SU-DHL-6 (cell line): ENCODE measurements around the gene NCF4.

Experiments used
- H2AFZ ChIP-seq: fragments of 200-600 bp; sonication (generic); 2 replicates; pipeline ENCODE4 v1.6.1; 2014; ENCODE audit warnings: low read depth, mild to moderate bottlenecking, moderate library complexity, mixed read lengths, antibody characterized with exemption, low read length; ENCODE audit not compliant: severe bottlenecking
- H3F3A ChIP-seq: fragments of 200-600 bp; shearing (Covaris generic); 2 replicates; pipeline ENCODE4 v1.6.0; 2016; ENCODE audit warnings: antibody characterized with exemption, mild to moderate bottlenecking; ENCODE audit not compliant: insufficient read depth
- H3K27ac ChIP-seq: fragments of 200-600 bp; sonication (generic); 2 replicates; pipeline ENCODE4 v1.5.1; 2016; ENCODE audit warnings: low read depth, mild to moderate bottlenecking, low read length, moderate library complexity, mixed read lengths
- H3K27me3 ChIP-seq: fragments of 200-600 bp; sonication (generic), shearing (Covaris generic); 2 replicates; pipeline ENCODE4 v1.6.0; 2014; ENCODE audit warnings: mild to moderate bottlenecking, low read length
- H3K36me3 ChIP-seq: fragments of 200-600 bp; sonication (generic); 2 replicates; pipeline ENCODE4 v1.6.1; 2014; ENCODE audit warnings: mild to moderate bottlenecking, low read length, mixed read lengths
- H3K4me2 ChIP-seq: fragments of 300-600, 200-600 bp; shearing (Covaris generic), sonication (generic); 2 replicates; pipeline ENCODE4 v1.6.0; 2014; ENCODE audit warnings: low read length, low read depth, mild to moderate bottlenecking; ENCODE audit not compliant: poor library complexity, severe bottlenecking
- H3K4me3 ChIP-seq: fragments of 200-600 bp; sonication (generic); 2 replicates; pipeline ENCODE4 v1.5.1; 2014; ENCODE audit warnings: antibody characterized with exemption, low read length, mild to moderate bottlenecking, mixed read lengths; ENCODE audit not compliant: insufficient read depth, poor library complexity, severe bottlenecking
- H3K79me2 ChIP-seq: fragments of 200-600 bp; sonication (generic); 2 replicates; pipeline ENCODE4 v1.6.1; 2014; ENCODE audit warnings: mild to moderate bottlenecking, low read length, moderate library complexity; ENCODE audit not compliant: insufficient read depth
- H3K9ac ChIP-seq: fragments of 200-600 bp; sonication (generic); 2 replicates; pipeline ENCODE4 v1.7.0; 2014; ENCODE audit warnings: mild to moderate bottlenecking, low read length
- H3K9me2 ChIP-seq: fragments of 200-600 bp; sonication (generic); replicated peaks from 2 replicates; pipeline ENCODE4 v1.6.1; 2014; ENCODE audit warnings: low read length; ENCODE audit not compliant: insufficient read depth
- H3K9me3 ChIP-seq: fragments of 200-600 bp; sonication (generic); 2 replicates; pipeline ENCODE4 v1.6.1; 2014; ENCODE audit warnings: low read length, mixed read lengths; ENCODE audit not compliant: insufficient read depth
- H4K20me1 ChIP-seq: fragments of 200-600 bp; sonication (generic); 2 replicates; pipeline ENCODE4 v1.6.1; 2014; ENCODE audit warnings: low read depth, mild to moderate bottlenecking, antibody characterized with exemption, low read length, moderate library complexity, mixed read lengths
- EZH2phosphoT487 ChIP-seq: fragments of 200-600 bp; sonication (generic), shearing (Covaris generic); conservative IDR thresholded peaks from 2 replicates; pipeline ENCODE4 v1.6.1; 2018; ENCODE audit warnings: mild to moderate bottlenecking, antibody characterized with exemption, low read length, moderate library complexity, mixed read lengths
- TF ChIP-seq, protein P1 (sequence below): fragments of 200-600 bp; sonication (generic); IDR thresholded peaks from one replicate; pipeline ENCODE4 v1.5.1; 2017; ENCODE audit warnings: antibody characterized with exemption, mild to moderate bottlenecking, low read length, moderate library complexity; ENCODE audit not compliant: insufficient read depth, poor library complexity, severe bottlenecking

NCF4 gene

DNA sequence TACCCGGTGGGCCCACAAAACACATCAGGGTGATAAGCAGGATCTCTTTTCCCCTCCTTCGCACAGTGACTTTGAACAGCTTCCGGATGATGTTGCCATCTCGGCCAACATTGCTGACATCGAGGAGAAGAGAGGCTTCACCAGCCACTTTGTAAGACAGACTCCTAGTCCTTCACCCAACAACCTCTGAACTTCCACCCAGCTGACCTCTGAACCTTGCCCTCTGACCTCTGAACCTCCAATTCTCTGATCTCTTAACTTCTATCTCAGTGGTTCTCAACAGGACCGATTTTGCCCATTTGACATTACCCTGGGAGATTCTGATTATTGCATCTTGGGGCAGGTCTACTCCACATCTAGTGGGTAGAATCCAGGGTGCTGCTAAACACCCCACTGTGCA, 3.2 kb downstream of the NCF4 start:
- Histone ChIP-seq H3K79me2 (no peaks in the 10 kb centered on the region), H3F3A (peaks cover 18% of the 10 kb centered on the region), H3K9me2 (no peaks in the 10 kb centered on the region), H3K9ac (no peak overlapping the region), H3K4me3 (no peak overlapping the region), H3K27me3 (no peaks in the 10 kb centered on the region), H3K4me2 (no peak overlapping the region), H3K36me3 (no peaks in the 10 kb centered on the region), H4K20me1 (no peaks in the 10 kb centered on the region), H3K9me3 (no peaks in the 10 kb centered on the region), H3K27ac (no peak overlapping the region), H2AFZ (no peak overlapping the region)
- TF ChIP-seq EZH2phosphoT487 = no peak
- TF ChIP-seq, protein P1, sequence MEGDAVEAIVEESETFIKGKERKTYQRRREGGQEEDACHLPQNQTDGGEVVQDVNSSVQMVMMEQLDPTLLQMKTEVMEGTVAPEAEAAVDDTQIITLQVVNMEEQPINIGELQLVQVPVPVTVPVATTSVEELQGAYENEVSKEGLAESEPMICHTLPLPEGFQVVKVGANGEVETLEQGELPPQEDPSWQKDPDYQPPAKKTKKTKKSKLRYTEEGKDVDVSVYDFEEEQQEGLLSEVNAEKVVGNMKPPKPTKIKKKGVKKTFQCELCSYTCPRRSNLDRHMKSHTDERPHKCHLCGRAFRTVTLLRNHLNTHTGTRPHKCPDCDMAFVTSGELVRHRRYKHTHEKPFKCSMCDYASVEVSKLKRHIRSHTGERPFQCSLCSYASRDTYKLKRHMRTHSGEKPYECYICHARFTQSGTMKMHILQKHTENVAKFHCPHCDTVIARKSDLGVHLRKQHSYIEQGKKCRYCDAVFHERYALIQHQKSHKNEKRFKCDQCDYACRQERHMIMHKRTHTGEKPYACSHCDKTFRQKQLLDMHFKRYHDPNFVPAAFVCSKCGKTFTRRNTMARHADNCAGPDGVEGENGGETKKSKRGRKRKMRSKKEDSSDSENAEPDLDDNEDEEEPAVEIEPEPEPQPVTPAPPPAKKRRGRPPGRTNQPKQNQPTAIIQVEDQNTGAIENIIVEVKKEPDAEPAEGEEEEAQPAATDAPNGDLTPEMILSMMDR = no peak

DNA sequence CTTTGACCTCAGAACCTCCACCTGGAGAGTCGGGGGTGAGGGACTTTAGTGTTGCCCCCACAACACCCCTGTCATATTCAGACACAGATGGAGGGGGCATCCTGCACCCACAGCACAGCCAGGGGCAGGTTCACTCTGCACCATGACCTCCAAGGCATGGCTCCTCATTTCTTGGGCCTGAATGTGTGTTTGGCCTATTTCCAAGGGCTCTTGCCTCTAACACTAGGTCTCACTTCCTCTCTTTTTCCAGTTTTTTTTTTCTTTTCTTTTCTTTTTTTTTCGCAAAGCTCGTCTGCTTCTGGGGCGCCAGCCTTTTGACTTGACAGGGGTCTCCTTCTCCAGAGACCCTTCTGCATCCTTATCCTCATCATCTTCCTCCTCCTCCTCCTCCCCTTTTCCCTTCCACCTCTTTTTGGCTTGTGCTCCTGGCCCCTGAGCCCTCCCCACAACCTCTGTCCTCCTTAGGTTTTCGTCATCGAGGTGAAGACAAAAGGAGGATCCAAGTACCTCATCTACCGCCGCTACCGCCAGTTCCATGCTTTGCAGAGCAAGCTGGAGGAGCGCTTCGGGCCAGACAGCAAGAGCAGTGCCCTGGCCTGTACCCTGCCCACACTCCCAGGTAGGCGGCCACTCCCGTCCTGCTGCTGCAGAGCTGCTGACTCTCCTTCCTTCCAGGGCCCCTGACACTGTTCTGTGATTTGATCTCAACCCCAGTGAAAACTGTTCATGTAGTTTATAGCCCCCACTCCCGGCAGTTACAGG, 3.8 kb downstream of the NCF4 start:
- H4K20me1 ChIP-seq = no peaks in the 10 kb centered on the region
- H3K27ac ChIP-seq = no peak overlapping the region
- H3K9me2 ChIP-seq = no peaks in the 10 kb centered on the region
- H3F3A ChIP-seq = peaks cover 11% of the 10 kb centered on the region
- no peaks in the 10 kb centered on the region for H3K36me3 ChIP-seq
- H3K79me2 ChIP-seq = no peaks in the 10 kb centered on the region
- H3K9ac ChIP-seq = no peak overlapping the region
- no peaks in the 10 kb centered on the region for H3K27me3 ChIP-seq
- no peak overlapping the region for H3K4me3 ChIP-seq
- no peak overlapping the region for H2AFZ ChIP-seq
- no peaks in the 10 kb centered on the region for H3K9me3 ChIP-seq
- TF ChIP-seq, protein P1 = no peak
- TF ChIP-seq EZH2phosphoT487 = no peak
- no peak overlapping the region for H3K4me2 ChIP-seq

DNA sequence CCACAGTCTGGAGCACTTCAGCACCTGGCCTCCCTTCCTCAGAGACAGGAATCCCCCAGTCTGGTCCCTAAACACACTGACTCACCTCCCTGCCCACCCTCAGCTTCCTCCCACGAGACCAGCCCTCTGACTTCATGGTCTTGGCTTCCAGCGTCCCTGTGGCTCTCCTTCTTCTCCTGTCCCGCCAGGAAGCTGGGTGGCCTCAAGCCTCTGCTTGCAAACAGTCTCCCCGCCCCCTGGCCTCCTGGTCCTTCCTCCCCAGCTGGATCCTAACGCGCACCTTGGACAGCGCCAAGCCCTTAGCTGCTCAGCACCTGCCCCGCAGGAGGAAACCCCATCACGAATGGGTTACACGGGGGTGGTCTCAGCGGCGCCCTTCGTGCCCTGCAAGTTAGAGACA, 4.5 kb downstream of the NCF4 start:
- H3K4me2 ChIP-seq = no peak overlapping the region
- H3K27ac ChIP-seq = no peak overlapping the region
- H3K79me2 ChIP-seq = no peaks in the 10 kb centered on the region
- H3K9ac ChIP-seq = no peak overlapping the region
- H3K36me3 ChIP-seq = no peaks in the 10 kb centered on the region
- no peak overlapping the region for H3K4me3 ChIP-seq
- H3K9me2 ChIP-seq = no peaks in the 10 kb centered on the region
- TF ChIP-seq EZH2phosphoT487 = no peak
- TF ChIP-seq, protein P1 = no peak
- no peaks in the 10 kb centered on the region for H3K9me3 ChIP-seq
- no peaks in the 10 kb centered on the region for H3K27me3 ChIP-seq
- H3F3A ChIP-seq = peaks cover 4% of the 10 kb centered on the region; the same call in 1 of the 2 replicates
- H2AFZ ChIP-seq = no peak overlapping the region
- H4K20me1 ChIP-seq = no peaks in the 10 kb centered on the region
